HG03442 (cell line): ENCODE measurements around the gene BACE2.

Experiments used
- ATAC-seq: cut with Tn5 transposase; IDR thresholded peaks from one replicate; pipeline ENCODE4 v1.9.1; 2021; ENCODE audit warnings: mild to moderate bottlenecking, moderate library complexity; ENCODE audit not compliant: unreplicated experiment

Gene BACE2

DNA sequence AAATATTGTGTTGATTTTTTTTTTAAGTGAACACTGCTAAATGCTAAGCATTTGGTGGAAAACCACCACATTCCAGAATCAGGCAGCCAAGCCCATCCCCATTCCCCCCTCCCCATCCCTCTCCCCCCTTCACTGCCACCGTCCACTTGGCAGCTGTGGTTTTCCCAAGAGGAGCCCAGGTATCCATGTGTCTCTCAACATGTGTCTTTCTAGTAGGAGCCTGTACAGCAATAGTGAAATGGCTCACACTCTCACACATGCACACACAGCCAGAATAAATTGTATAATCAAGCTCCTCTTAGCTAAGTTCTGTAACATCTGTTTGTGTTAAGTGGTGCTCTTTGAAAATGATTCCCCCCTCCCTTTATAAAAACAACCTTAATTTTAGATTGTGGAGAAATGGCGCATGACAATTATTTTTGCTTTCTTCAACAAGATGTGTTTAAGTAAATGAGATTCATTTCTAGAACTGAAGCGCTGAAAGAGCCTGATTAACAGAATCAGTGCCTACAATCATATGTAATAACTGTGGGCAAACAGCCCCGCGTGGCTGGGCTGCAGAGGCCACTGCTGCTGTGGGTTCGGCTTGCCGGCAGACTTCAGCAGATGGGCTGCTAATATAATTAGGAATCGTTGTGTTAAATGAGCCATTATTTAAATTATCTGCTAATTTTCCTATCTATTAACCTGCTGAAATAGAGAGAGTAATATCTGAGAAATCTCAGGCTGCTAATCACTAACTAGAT lies 43.3 kb downstream of the BACE2 start:
- ATAC-seq, result no peak

- ATAC-seq, result no peak
These were observed 45.1 kb downstream of the BACE2 start for GRCh38 chr21:41213021-41213420.

- ATAC-seq, result no peak
These were observed 48.0 kb downstream of the BACE2 start for GRCh38 chr21:41215856-41216408.

- ATAC-seq, result no peak
These were observed 48.5 kb downstream of the BACE2 start for GRCh38 chr21:41216486-41216885.

DNA sequence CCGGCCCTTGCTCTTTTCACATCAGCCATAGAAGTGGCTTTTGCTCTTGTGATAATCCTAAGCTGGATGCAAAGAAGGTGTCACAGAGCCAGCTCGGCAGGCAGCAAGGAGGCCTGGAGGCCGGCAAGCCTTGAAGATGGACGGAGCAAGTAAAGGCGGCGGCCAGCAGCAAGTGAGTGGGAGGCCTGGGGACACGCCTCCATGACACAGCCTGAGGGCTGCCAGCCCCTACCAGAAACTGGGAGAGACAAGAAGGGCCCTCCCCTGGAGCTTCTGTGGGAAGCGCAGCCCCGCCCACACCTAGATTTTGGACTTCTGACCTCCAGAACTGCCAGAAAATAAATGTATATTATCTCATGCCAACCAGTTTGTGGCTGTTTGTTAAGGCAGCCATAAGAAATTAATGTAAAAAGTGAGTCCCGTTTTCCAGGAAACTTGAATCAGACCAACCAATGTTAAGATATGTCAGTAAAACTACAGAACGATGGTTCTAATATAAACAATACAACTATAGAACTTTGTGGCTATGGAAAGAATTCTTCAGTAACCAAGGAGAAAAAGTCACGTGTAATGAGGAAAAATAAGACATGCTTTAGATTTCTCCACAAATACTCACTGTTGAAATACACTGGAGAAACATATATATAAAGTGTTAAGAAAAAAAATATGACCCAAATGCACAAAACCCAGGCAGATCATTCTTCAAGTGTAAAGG lies 49.9 kb downstream of the BACE2 start:
- ATAC-seq, result no peak

DNA sequence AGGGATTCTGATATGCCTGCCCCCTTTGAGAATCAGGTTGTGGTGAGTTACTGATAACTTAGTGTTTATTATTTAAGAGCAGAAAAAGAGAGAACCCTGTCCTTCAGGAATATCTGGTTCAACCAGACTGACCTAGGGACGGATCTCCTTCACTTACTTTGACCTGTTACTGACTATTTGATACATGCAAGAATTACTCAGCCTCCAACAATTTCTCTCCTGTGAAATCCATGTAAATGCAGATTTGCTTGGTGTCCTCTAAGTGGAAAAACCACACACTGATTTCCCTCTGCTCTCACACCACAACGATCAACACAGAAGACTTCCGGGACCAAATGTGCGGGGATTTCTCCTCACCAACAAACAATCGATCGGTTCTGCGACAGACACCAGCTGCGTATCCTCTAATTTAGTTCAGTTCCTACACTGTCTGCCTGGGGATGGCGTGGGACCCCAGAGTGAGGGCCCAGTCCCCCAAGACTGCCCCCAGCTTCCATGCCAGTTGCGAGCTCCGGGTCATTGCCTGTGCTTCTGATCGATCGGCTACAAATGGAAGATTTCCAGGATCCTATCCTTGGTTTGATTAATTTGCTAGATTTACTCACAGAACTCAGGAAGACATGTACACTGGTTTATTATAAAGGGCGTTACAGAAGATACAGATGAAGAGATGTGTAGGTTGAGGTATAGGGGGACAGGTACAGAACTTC lies 51.7 kb downstream of the BACE2 start:
- ATAC-seq, result no peak

GRCh38 chr21:41220208-41220733 lies 52.3 kb downstream of the BACE2 start:
- no peak for ATAC-seq

GRCh38 chr21:41222247-41223068 lies 54.5 kb downstream of the BACE2 start:
- no peak for ATAC-seq

- no peak for ATAC-seq
These were observed 58.9 kb downstream of the BACE2 start for GRCh38 chr21:41226853-41227252.

DNA sequence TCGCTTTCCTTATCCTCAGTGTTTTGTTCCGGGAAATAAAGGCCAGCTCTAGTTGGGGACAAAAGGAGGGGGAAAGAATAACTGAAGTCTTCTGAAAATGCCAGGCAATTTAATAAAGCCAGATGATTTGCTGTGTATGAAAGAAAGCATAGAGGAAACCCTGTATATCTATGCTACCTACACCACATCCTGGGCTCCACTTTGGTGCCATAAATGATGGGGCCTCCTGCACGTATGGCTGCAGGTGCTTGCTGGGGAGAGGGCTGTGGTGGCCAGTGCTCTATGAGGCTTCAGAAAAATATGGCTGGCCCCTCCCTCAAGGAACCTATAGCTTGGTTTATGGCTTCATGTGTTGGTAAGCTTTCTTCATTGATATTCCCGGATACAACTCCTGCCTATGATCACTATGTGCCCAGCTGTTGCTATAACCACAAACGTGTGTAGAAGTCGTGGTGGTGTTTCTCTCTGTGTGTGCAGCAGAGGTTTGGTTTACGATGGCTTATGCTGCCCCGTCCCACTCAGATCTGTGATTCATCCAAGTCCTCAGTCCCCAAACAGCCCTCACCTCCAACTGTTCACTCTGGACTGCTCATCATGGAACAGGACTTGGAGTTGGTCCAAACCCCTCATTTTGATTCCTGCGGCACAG lies 59.5 kb downstream of the BACE2 start:
- ATAC-seq, result no peak

DNA sequence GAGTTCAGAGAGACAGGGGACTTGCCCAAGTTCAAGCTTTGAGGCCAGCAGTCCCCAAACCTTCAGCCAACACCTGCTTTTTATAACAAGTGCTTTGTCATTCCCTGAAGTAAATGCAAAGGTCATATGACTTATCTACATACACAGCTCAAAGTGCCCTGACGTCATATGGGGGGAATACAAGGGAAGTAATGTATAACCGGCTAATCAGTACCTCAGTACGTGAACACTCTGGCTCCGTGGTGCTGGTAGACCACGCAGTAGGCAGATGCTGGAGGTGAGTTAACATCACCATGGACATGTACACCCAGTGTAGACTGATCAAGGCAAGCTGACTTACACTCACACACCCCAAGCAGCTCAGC lies 60.0 kb downstream of the BACE2 start:
- no peak for ATAC-seq

DNA sequence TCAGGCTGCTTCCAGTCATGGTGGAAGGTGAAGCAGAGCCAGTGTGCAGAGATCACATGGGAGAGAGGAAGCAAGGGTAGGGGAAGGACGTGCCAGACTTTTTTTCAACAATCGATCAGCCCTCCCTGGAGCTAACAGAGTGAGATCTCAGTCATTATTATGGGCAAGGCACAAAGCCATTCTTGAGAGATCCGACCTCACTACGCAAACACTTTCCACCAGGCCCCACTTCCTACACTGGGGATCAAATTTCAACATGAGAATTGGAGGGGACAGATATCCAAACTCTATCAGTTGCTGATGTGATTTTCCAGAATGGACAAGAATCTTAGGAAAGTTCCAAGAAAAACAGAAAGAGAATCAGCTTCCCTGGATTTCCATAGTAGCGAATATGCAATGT lies 60.5 kb downstream of the BACE2 start:
- ATAC-seq, result no peak

DNA sequence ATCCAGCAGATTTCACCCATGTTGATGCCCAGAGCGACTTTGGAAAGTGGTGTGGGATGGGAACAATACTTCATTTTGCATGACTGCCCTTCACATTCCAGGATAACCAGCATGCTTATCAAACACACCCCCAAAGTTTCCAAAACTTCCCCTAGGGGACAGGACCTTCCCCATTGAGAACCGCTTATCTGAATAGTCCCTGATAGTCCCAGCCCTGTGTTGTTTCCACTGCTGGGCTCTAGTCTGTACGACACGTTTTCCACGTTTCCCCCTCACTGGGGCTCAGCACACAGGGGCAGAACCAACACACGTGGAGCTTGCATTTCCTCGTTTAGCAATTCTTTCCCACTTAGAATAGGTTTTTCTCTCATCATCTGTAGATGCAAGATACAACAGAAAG lies 61.0 kb downstream of the BACE2 start:
- no peak for ATAC-seq

DNA sequence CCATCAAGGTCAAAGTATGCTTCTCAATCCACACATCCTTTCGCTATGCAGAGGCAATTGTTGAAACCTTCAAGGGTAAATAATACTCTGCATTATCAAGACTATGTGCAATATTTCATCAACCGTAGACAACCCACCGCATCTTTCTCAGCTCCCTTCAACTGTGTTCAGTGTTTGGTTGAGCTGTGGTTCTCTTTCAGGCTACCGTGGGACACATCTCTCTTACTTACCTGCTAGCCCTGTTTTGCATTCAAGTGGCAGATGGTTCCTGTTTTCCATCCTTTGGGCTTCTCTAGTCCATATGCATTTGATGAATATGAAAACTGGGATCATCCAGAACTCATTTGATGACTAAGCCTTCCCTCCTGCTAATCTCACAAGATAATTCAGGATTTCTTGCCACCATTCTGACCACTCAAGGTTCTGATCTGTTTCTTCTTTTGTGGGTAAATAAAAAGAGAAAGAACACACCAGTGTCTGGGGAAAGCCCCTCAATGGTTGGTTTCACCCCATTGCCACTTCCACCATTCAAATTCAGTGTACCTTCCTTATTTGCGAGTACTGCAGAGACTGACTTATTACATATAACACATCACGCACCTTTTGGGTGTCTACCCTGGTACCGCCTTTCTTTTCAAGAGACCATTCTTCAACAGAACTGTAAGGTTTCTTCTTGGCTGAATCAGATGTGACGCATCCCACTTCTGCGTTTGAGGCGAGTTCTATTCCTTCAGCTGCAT lies 61.7 kb downstream of the BACE2 start:
- ATAC-seq, result no peak

GRCh38 chr21:41230497-41230896 lies 62.5 kb downstream of the BACE2 start:
- no peak for ATAC-seq

DNA sequence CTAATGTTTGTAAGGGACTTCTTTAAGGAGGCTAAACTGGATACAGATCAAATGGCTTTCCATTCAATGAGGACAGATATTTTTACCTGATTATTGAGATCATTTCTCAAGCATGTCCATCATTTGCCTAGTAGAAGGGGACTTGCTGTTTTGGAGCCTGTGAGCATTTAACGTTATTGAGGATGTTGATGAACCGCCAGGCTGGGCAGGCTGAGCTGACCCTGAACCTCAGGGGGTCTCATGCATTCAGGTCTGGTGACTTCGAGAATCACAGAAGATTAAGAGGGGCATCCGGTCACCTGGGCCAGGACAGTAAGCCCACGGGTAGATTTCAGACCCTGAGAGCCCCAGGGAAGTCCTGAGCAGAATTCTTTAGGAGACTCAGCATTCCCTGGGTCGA lies 63.1 kb downstream of the BACE2 start:
- ATAC-seq, result no peak

DNA sequence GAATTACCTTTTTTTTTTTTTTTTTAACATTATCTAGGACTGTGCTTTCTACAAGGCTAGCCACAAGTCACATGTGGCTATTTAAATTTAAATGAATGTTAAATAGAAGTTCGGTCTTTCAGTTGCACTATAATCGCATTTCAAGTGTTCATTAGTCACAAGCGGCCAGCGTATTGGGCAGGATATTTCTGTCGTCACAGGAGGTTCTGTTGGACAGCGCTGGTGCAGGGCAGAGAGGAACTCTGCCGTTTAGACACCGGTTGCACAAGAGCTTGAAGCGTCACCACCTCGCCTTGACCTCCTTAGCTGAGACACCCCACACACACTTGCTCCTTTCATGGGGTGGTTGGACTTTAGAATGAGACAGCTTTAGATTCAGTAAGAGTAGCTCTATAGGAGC lies 64.1 kb downstream of the BACE2 start:
- ATAC-seq, result no peak

DNA sequence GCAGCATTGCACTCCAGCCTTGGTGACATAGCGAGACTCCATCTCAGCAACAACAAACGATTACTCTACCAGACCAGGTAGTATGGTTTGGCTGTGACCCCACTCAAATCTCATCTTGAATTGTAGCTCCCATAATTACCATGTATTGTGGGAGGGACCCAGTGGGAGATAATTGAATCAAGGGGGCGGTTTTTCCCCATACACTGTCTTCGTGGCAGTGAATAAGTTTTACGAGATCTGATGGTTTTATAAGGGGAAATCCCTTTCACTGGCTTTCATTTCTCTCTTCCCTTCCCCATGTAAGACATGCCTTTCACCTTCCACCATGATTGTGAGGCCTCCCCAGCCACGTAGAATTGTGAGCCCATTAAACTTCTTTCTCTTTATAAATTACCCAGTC lies 66.0 kb downstream of the BACE2 start:
- ATAC-seq, result no peak

GRCh38 chr21:41234569-41234968 lies 66.6 kb downstream of the BACE2 start:
- ATAC-seq, result no peak
